HG03432 (cell line): ENCODE data around the gene MED27.
"Not testable (repeated sequence)": the region's sequence is repeated elsewhere in the genome, so short reads cannot be mapped to it uniquely, and the experiment has no call there.

ENCODE experiments used
- ATAC-seq: cut with Tn5 transposase; IDR thresholded peaks from one replicate; pipeline ENCODE4 v1.9.1; 2021; ENCODE audit warnings: mild to moderate bottlenecking, moderate library complexity; ENCODE audit not compliant: unreplicated experiment

The MED27 gene

DNA sequence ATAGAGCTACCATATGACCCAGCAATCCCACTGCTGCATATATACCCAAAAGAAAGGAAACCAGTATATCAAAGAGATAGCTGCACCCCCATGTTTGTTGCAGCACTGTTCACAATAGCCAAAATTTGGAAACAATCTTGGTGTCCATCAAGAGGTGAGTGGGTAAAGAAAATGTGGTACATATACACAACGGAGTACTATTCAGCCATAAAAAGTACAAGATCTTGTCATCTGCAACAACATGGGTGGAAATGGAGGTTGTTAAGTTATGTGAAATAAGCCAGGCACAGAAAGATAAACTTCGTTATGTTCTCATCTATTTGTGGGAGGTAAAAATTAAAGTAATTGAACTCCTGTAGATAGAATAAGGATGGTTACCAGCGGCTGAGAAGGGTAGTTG lies 145.0 kb downstream of the MED27 start:
- ATAC-seq: no peak

DNA sequence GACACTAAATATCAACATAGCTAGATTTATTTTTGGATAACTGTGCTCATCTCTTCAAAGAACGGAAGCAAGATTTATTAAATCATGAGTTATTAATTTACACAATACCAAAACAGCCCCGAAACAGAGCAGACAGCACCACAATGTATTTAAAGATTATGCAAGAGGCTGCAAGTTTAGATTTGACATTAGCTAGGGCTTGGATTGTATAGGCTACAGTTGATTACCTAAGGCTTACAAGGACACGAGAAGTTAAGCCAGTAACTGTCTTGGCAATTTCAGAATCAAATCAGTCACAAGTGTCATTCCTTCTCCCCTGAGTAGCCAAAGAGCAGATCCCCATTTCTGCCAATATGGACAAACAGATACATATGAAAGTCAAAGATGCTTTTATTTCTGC lies 152.6 kb downstream of the MED27 start:
- no peak for ATAC-seq

DNA sequence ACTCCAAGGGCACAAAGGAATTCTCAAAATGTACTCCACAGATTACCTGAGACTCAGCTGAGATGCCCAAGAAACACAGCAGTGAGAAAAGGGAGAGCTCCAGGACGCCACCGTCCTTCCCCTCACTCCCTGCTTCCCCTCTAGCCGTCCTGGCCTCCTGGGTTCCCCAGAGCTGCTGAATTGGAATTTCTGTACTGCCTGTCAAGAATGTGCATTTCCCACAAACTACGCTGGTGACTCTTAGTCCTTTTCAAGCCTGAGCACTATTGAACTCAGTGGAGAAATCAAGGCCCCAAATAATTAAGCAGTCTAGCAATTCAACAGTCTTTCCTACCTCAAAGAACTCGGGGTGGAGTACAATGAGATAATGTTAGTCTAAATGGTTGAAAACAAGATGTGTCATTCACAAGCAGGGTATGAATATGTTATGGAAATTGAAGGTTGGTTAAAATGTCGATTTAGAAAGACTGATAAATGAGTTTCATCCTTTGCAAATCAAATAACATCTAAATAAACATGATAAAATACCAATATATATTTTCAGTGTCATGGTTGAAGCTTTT lies 153.2 kb downstream of the MED27 start:
- no peak for ATAC-seq

DNA sequence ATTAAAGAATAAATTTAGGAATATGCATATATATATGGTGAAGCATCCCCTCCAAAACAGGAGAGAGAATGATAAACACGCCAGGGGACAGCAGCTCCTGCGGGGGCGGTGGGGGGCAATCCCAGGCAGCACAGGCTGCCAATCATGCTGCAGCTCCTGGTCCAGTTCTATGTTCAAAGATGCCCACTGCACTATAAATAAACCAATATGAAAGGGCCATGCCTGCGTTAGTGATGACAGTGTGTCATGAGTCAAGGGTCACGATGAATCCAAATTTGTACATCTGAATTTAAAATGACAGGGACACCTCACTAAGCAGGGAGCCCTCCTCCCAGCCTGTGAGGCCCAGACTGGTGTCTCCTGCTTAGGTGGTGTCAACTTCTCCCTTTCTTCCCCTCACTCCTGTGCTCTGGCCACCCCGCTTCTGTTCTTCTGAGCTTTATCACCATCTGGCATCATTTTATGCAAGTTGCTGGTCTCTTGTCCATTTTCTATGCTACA lies 153.9 kb downstream of the MED27 start:
- no peak for ATAC-seq

DNA sequence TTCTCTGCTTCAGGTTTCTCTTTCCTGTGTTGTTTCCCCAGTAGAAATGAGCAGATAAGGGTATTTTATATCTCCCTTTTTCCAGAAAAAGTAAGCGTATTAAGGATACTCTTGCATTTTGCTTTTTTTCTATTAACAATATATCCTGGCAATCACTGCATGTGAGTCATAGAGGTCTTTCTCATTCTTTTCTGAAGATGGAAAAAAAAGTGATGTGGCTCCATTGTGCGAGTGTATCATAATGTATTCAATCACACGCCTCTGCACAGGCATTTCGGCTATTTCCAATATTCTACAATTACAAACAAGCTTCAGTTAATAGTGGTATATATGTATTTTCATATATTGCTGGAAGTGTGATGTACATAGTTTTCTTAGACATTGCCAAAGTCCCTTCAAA lies 155.9 kb downstream of the MED27 start:
- no peak for ATAC-seq

DNA sequence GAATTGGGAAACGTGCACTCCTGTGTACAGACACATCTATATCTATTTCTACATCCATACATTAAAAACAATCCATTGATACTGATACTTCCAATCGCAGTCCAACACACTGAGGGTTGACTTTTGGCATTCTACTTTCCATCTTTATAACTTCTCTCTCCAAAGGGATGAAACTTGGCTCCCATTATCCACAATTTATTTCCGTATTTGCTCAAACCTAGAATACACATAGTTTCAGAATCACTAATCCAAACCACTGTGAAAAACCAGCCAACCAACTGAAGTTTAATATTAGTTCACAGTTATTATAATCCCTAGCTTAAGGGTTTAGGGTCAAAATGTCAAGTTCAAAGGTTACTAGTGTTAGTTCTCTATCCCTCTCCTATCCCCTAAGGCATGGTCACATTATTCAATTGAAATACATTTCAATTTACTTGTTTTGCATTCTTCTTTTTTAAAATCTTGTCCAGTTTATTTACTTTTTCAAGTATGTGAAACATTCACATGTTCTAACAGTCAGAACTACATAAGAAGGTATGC lies 156.5 kb downstream of the MED27 start:
- ATAC-seq: no peak

DNA sequence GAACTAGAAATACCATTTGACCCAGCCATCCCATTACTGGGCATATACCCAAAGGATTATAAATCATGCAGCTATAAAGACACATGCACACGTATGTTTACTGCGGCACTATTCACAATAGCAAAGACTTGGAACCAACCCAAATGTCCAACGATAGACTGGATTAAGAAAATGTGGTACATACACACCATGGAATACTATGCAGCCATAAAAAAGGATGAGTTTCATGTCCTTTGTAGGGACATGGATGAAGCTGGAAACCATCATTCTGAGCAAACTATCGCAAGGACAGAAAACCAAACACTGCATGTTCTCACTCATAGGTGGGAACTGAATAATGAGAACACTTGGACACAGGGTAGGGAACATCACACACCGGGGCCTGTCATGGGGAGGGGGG lies 158.0 kb downstream of the MED27 start:
- not testable (repeated sequence) for ATAC-seq

DNA sequence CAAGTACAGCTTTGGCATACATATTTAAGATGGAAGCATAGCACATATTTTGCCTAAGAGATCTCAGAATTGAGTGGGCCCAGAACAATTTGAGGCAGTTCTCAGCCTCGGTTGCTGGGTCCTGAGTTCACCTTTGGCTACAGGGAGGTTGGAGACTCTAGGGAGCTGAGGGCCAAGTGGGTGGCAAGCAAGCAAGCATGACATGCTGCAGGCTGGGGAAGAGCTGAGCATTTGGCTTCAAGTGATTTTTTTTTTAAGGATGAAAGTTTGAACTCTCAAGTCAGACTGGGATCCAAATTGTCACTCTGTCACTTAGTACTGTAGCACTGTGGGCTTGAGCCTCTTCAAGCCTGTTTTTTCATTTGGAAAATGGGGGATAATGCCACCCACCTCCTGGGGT lies 160.5 kb downstream of the MED27 start:
- no peak for ATAC-seq

DNA sequence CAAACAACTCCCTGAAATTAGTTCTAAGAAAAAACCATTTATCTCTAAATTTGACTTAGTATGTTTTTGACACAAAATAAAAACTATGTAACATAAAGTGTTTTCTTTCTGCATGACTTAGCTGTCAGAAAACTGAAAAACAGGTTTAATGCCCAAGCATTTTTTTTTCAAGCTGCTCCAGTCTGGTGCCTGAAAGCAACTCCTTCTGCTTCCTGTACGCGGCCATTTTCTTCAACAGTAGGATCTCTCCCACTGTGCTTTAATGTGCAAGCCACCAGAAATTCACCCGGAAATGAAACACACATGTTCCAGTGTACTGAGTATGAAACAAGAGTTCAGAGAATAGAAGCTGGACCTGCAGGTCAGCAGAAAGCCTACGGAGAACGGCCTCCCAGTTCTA lies 161.2 kb downstream of the MED27 start:
- no peak for ATAC-seq

DNA sequence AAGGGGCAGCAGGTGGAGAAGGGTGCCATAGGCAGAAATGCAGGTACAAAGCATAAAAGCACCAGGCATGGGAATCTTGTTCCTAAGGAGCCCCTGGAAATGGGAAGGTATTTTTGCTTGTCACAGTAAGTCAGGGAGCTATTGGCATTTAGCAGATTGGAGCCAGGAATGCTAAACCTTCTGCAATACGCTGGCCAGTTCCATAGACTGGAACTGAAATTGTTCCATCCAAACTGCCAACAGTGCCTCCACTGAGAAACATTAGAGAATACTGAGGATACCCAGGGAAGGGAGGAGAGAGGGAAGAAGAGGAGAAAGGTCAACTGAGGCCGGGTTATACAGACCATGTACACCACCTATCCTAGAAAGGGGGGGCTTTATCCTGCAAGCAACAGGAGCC lies 162.7 kb downstream of the MED27 start:
- ATAC-seq: no peak

DNA sequence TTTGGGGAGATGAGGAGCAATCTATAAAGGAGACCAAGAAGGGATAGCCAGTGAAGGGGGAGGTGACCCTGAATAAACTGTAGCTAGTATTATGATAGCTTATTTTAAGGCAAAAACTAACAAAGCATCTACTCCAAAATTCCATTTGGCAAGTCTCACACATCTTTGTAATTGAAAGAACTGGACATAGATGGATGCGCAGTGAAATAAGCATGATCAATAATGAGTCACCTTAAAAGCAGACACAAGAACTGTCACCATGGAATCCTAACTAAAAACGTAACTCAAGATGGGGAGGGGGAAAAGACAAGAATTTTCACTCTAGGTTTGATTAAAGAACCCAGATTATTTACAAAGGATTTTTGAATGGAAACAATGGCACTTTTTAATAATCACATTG lies 164.5 kb downstream of the MED27 start:
- no peak for ATAC-seq

DNA sequence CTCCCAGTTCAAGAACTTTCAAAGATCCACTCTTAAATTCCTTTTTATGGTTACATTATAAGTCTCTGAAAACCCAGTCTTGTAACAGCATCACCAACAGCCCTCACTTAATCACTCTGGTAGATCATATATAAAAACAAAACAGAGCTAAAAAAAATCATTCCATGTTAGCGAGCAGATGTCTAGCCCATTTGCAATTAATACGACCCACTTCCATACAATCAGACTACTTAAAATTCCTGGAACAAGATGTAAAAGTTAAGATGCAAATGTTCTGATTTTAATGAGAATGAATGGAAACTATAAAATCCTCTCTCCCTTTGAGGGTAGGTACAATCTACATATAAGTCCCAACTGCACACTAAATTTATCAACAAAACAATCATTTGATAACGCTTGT lies 167.0 kb downstream of the MED27 start:
- ATAC-seq: no peak

DNA sequence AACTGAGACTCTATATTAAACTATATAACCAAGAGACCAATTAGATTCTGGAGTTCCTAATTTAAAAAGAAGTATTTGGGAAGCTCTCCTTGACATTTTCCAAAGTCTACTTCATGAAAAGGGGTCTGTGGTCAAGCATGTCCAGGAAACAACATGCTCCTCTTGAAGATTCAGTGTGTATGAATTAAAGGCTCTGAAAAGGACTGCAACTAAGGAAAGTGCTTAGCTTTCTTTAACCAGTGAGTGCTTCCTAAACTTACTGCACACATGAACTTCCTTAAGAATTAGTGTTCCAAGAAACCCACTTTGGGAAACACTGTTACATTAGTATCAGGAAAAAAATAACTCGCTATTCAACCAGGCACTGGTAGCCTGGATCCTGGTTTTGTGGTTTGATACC lies 167.6 kb downstream of the MED27 start:
- no peak for ATAC-seq

DNA sequence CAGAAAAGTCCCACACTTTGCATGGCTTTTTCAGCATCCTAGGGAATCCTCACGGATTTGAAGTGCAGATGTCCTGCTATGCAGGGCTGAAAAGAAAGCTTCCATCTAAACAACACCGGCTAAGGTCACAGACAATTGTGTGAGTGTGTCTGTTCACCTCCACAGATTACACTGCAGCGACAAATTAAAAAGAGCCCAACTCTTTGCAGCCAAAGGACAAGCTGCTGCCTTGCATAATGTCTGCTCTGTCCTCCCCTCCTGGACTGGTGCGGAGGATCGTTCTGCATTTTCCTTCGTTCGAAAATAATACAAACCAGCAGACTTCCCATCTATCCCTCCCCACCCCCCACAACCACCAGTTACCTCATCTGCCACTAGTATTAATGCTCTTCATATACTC lies 169.1 kb downstream of the MED27 start:
- no peak for ATAC-seq

DNA sequence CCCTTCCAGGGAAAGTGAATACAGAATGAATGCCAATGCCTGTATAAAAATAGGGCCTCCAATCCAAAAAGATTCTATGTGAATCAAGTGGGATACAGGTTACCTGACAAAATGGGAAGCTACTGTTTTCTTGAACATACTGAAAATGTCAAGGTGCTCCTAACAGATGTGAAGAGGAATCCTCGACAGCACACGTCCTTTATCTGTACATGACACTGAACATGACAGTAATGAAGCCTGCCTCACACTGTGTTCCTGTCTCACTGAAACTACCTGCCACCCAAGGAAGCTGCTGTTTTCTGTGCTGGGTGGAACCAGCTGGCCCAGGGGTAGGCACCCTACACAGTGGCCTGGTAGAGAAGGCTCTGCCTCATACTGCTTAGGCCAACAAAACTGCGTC lies 174.5 kb downstream of the MED27 start:
- no peak for ATAC-seq

DNA sequence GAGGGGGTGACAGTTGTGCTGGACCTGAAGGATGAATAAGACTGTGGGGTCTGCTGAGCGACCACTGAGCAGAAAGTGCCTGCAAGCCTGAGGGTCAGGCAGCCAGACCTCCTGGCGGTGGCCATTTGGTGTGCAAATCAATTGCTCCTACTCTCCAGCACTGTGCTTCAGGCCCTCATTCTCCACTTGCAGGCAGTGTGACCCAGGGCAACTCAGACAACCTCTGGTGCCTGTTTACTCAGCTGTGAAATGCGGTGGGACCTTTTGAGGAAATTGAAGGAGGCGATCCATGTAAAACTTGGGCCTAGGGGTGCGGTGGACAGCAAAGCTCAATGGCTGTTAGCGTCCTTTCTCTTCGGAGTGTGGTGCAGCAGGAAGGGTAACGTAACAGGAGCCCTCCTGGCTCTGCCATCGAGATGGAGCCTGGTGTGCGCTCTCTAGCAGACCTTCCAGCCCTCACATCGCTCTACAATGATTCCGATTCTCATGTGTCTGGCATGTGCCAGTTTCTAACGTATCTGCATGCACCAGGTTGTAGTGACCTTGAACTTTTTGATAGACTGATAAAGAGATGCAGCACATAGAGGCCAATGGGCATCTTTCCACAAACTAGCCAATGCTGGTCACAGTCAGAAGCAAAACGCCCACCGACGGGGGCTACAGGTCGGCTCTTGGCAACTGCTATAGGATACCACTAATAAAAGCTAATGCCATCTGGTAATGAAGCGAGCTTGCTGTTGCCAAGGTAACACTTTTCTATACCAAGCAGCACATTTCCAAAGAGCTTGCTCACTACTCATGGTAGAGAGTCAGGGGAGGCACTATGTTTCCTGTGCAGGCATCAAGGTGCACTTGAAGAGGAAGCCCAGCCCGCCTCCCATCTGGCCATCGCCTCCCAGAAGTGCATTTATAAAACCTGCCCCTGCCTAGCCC lies 180.1 kb downstream of the MED27 start:
- no peak for ATAC-seq

DNA sequence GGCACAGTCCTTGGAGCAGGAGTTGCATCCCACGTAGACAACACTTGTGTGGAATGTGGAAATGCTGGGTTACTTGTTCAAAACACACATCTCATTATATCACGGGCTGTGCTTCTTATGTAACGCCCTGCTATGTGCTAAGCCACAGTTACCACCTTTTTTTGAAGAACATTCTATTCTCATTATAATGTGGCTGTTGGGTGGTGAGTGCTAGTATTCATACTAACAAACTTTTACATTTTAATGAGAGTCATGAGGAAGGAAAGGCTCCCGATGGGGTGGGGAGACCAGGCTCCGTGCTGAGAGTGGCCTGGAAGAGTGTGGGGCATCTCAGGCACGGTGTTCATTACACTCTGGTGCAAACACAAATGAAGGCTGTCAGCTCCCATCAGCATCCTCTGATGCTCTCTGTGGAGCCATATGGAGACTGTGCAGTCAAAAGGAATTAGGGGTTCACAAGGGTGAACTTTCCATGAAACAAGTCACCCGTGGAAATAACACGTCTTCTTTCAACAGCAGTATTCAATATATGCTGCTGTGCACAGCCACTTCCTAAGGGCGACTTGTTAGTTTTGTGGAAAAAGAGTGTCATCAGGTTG lies 186.7 kb downstream of the MED27 start:
- no peak for ATAC-seq

DNA sequence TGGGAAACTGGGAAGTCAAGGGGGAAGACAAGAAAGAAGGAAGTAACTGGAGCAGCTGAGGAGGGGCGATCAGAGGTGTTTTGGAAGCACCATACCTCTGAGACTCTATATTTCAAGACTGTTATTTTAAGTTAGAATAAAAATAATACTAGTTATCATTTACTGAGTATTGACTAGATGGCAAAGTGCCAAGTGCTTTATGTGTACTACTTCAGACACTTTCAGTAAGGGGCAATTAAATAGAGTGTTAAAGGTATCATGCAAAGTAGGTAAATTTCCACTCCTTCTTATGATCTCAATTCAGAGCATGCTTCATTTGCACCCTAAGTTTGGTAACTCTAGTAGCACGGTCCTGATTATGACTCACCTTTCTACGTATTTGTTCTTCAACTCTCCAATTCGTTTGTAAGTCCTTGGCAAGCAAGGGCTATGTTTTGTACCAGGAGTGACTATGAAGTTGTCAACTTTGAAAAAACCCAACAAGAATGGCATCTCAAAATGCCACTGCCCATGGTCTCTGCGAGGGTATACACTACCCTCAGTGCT lies 187.4 kb downstream of the MED27 start:
- no peak for ATAC-seq

DNA sequence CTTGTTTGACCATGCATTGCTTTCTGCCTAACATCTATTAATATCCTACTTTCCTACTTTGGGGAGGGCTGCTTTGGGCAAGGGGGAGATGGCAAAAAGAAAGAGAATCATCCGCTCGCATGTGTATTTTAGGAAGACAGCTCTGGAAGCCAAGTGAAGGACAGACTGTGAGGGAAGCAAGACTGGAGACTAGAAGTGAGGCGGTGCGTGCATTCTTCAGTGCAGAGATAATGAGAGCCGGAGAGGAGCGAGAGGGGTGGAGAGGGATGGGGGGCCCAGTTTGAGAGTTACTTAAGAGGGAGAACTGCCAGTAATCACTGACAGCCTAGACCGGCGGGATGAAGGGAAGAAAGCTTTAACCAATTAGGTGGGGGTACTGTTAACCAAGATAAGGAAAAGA lies 188.1 kb downstream of the MED27 start:
- no peak for ATAC-seq

DNA sequence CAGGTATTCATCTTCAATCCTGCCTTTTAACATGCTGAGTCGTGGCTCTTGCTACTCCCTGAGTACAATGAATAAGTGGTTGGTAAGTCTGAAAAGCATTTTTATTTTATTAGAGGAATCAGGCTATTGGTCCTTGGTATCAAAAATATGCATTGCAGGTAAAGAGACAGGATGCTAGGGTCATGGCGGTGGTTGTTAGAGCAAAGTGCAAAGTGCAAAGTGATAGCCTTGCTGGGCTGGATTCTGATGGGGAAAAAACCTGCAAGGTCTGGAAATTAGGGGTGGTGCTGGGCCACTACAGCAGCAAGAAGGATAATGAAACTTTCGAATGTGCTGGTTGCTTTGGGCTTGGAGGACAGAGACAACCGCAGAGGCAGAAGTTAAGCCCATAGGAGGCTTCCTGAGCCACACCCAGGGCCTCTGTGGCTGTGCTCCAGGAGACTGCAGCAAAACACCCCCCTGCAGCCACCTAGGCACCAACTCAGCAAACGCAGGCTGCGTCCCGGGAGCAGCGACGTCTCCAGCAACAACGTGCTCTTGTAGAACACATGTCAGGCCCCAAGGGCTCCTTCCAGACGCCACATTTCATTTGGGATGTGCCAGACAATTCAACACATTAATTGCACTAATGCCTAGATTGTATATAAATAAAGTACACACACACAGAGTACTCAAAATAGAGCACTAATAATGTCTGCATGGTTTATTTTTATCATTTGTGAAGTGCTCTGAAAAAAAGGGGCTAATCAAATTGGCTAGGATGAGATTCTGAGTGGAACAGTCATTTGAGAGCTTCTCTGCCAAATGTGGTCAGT lies 190.0 kb downstream of the MED27 start:
- ATAC-seq: no peak

DNA sequence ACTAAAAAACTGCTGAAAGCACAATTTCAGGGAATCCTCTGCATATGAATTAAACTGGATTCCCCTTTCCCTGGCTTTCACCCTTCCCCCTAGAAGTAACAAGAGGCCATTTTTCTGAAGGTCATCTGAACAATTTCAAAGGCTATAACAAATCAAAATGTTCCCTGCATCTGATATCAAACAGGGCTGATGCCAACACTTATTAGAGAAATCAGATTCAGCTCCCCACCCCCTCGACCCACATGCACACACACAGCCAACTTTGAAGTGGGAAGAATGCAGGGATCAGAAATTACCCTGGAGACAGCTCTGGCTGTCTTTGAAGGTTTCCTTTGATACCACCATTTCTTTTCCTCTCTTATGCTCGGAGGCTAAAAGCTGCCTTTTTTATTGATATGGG lies 190.7 kb downstream of the MED27 start:
- ATAC-seq: no peak
